SK-N-SH treated with all-trans-retinoic acid at 6 μM for 48 hours (cell line): Measurements from ENCODE around the gene PMEPA1.

Source experiments
- ATAC-seq: fragments of 200-7000 bp; cut with Tn5 transposase; 3 replicates; pipeline ENCODE4 v1.9.1; 2020; ENCODE audit warnings: mild to moderate bottlenecking, moderate library complexity
- ARNTL ChIP-seq: fragments of 450-650 bp; formaldehyde crosslinking; IDR thresholded peaks from 2 replicates; pipeline ENCODE4 v1.5.0; 2020; ENCODE audit warnings: low read depth, mild to moderate bottlenecking, moderate library complexity, borderline replicate concordance
- BACH2 ChIP-seq: fragments of 250-450 bp; sonication (Bioruptor Pico); IDR thresholded peaks from 2 replicates; pipeline ENCODE4 v1.9.0; 2021; ENCODE audit warnings: mild to moderate bottlenecking, borderline replicate concordance
- CREB5 ChIP-seq: fragments of 250-450 bp; sonication (Bioruptor Pico); IDR thresholded peaks from 2 replicates; pipeline ENCODE4 v1.5.1; 2020; ENCODE audit warnings: low read depth, mild to moderate bottlenecking, moderate library complexity
- CSDC2 ChIP-seq: fragments of 250-450 bp; sonication (Bioruptor Pico); IDR thresholded peaks from 2 replicates; pipeline ENCODE4 v1.5.0; 2020; ENCODE audit warnings: mild to moderate bottlenecking, moderate library complexity
- CSRNP3 ChIP-seq: fragments of 250-450 bp; sonication (Bioruptor Pico); IDR thresholded peaks from 2 replicates; pipeline ENCODE4 v1.5.1; 2021; ENCODE audit warnings: mild to moderate bottlenecking, moderate library complexity
- ESRRG ChIP-seq: fragments of 250-450 bp; sonication (Bioruptor Pico); IDR thresholded peaks from 2 replicates; pipeline ENCODE4 v1.6.1; 2021; ENCODE audit warnings: mild to moderate bottlenecking
- GLIS3 ChIP-seq: fragments of 250-450 bp; sonication (Bioruptor Pico); IDR thresholded peaks from 2 replicates; pipeline ENCODE4 v1.5.0; 2020; ENCODE audit warnings: mild to moderate bottlenecking, moderate library complexity
- ISL1 ChIP-seq: fragments of 250-450 bp; sonication (Bioruptor Pico); IDR thresholded peaks from 2 replicates; pipeline ENCODE4 v2.1.2; 2022; ENCODE audit warnings: mild to moderate bottlenecking, moderate library complexity
- OSR1 ChIP-seq: fragments of 250-450 bp; sonication (Bioruptor Pico); IDR thresholded peaks from 2 replicates; pipeline ENCODE4 v1.8.0; 2022; ENCODE audit warnings: moderate library complexity, mild to moderate bottlenecking, inconsistent platforms
- PATZ1 ChIP-seq: fragments of 250-450 bp; sonication (Bioruptor Pico); IDR thresholded peaks from 2 replicates; pipeline ENCODE4 v1.8.0; 2020; ENCODE audit warnings: mild to moderate bottlenecking, moderate library complexity, borderline replicate concordance
- POU6F1 ChIP-seq: fragments of 250-450 bp; sonication (Bioruptor Pico); IDR thresholded peaks from 2 replicates; pipeline ENCODE4 v1.8.0; 2021; ENCODE audit warnings: low read depth, mild to moderate bottlenecking, moderate library complexity, borderline replicate concordance
- PPARA ChIP-seq: fragments of 250-450 bp; sonication (Bioruptor Pico); IDR thresholded peaks from 2 replicates; pipeline ENCODE4 v1.5.0; 2020; ENCODE audit warnings: mild to moderate bottlenecking, borderline replicate concordance
- SNAI2 ChIP-seq: fragments of 250-450 bp; sonication (Bioruptor Pico); IDR thresholded peaks from 2 replicates; pipeline ENCODE4 v1.5.0; 2020; ENCODE audit warnings: mild to moderate bottlenecking, moderate library complexity
- TCF4 ChIP-seq: fragments of 250-450 bp; sonication (Bioruptor Pico); IDR thresholded peaks from 2 replicates; pipeline ENCODE4 v1.8.0; 2021; ENCODE audit warnings: mild to moderate bottlenecking, moderate library complexity, borderline replicate concordance
- TOX ChIP-seq: fragments of 250-450 bp; sonication (Bioruptor Pico); IDR thresholded peaks from 2 replicates; pipeline ENCODE4 v1.8.0; 2021; ENCODE audit warnings: mild to moderate bottlenecking, moderate library complexity, borderline replicate concordance
- TSHZ2 ChIP-seq: fragments of 250-450 bp; sonication (Bioruptor Pico); IDR thresholded peaks from 2 replicates; pipeline ENCODE4 v1.5.0; 2020; ENCODE audit warnings: mild to moderate bottlenecking, moderate library complexity
- ZC3H10 ChIP-seq: fragments of 250-450 bp; sonication (Bioruptor Pico); IDR thresholded peaks from 2 replicates; pipeline ENCODE4 v1.5.1; 2021; ENCODE audit warnings: mild to moderate bottlenecking, moderate library complexity
- ZFP3 ChIP-seq: fragments of 250-450 bp; sonication (Bioruptor Pico); IDR thresholded peaks from 2 replicates; pipeline ENCODE4 v1.5.0; 2020; ENCODE audit warnings: mild to moderate bottlenecking, moderate library complexity
- ZFP30 ChIP-seq: fragments of 450-650 bp; formaldehyde crosslinking; IDR thresholded peaks from 2 replicates; pipeline ENCODE4 v1.5.0; 2022; ENCODE audit warnings: mild to moderate bottlenecking, moderate library complexity
- ZNF565 ChIP-seq: fragments of 450-650 bp; formaldehyde crosslinking; conservative IDR thresholded peaks from 2 replicates; pipeline ENCODE4 v1.5.0; 2020; ENCODE audit warnings: low read depth, mild to moderate bottlenecking, moderate library complexity
- ZNF70 ChIP-seq: fragments of 450-650 bp; formaldehyde crosslinking; IDR thresholded peaks from 2 replicates; pipeline ENCODE4 v1.5.0; 2020; ENCODE audit warnings: mild to moderate bottlenecking, moderate library complexity
- ZNF8 ChIP-seq: fragments of 450-650 bp; formaldehyde crosslinking; IDR thresholded peaks from 2 replicates; pipeline ENCODE4 v1.5.0; 2020; ENCODE audit warnings: mild to moderate bottlenecking, moderate library complexity

The PMEPA1 gene

GRCh38 chr20:57694481-57694880, 15.3 kb downstream of the PMEPA1 start:
- no peak for ATAC-seq

GRCh38 chr20:57693670-57694329, 16.0 kb downstream of the PMEPA1 start:
- TF ChIP-seq CSDC2 (no peak), TOX (CRISPR knock-in tag) (no peak), ESRRG (CRISPR knock-in tag) (no peak), OSR1 (CRISPR knock-in tag) (no peak), POU6F1 (CRISPR knock-in tag) (no peak), ZNF70 (CRISPR knock-in tag) (no peak), ZNF565 (CRISPR knock-in tag) (no peak), PATZ1 (CRISPR knock-in tag) (no peak), TCF4 (CRISPR knock-in tag) (no peak), GLIS3 (CRISPR knock-in tag) (no peak), CSRNP3 (CRISPR knock-in tag) (no peak), ARNTL (CRISPR knock-in tag) (no peak)
- TF ChIP-seq, all 23 proteins: peak for 0
- no peak for ATAC-seq

More at GRCh38 chr20:57694481-57694880, 15.3 kb downstream of the PMEPA1 start:
- TF ChIP-seq ZFP30 (CRISPR knock-in tag) (no peak), BACH2 (CRISPR knock-in tag) (no peak)

GRCh38 chr20:57693002-57693582, 16.7 kb downstream of the PMEPA1 start:
- no peak for ATAC-seq
- no peak for TF ChIP-seq PPARA (CRISPR knock-in tag)
- TF ChIP-seq ZNF8 (CRISPR knock-in tag): no peak
- no peak for TF ChIP-seq POU6F1 (CRISPR knock-in tag)
- TF ChIP-seq OSR1 (CRISPR knock-in tag): no peak
- no peak for TF ChIP-seq SNAI2 (CRISPR knock-in tag)
- TF ChIP-seq BACH2 (CRISPR knock-in tag): no peak
- no peak for TF ChIP-seq ARNTL (CRISPR knock-in tag)
- no peak for TF ChIP-seq TSHZ2
- no peak for TF ChIP-seq ISL1 (CRISPR knock-in tag)
- TF ChIP-seq ZC3H10 (CRISPR knock-in tag): no peak
- TF ChIP-seq CREB5 (CRISPR knock-in tag): no peak
- TF ChIP-seq ESRRG (CRISPR knock-in tag): no peak
- no peak for TF ChIP-seq TOX (CRISPR knock-in tag)
- TF ChIP-seq TCF4 (CRISPR knock-in tag): no peak
- no peak for TF ChIP-seq PATZ1 (CRISPR knock-in tag)
- TF ChIP-seq CSDC2: no peak
- no peak for TF ChIP-seq ZNF565 (CRISPR knock-in tag)
- TF ChIP-seq ZFP3: no peak
- no peak for TF ChIP-seq ZNF70 (CRISPR knock-in tag)
